ENCODE data around the gene WDR64. TPM values are rescaled to one million over a fixed set of nuclear protein-coding genes. Genes with fewer than 3 reads are reported as not detected.

Gene WDR64
- total and polyA plus RNA-seq, 2 of the 4 experiments (the other 2 are of a cell fraction): not detected

- Histone ChIP-seq H4K20me1 (ENCODE audit: insufficient read depth, low read length) (no peaks in the 10 kb centered on the region), H2BK20ac (ENCODE audit: low read depth, low read length) (no peak overlapping the region), H3K9ac (ENCODE audit: low read depth, low read length) (no peak overlapping the region), H2BK15ac (ENCODE audit: low read depth, low read length) (no peak overlapping the region), H3K4me2 (ENCODE audit: low read depth, low read length) (no peak overlapping the region), H2BK120ac (ENCODE audit: low read depth, low read length) (no peak overlapping the region), H3K9me3 (ENCODE audit: control insufficient read depth, insufficient read depth, low read length) (no peaks in the 10 kb centered on the region), H2AK5ac (ENCODE audit: low read depth, low read length) (no peak overlapping the region), H4K91ac (ENCODE audit: insufficient read depth, low read depth, low read length) (no peak overlapping the region), H4K5ac (ENCODE audit: low read depth, low read length) (no peak overlapping the region), H3K27ac (ENCODE audit: insufficient read depth, low read length) (no peak overlapping the region), H3K18ac (ENCODE audit: low read depth, low read length) (no peak overlapping the region), H3K4ac (ENCODE audit: low read depth, low read length) (no peak overlapping the region), H3K4me1 (ENCODE audit: control insufficient read depth, insufficient read depth, low read length) (no peaks in the 10 kb centered on the region), H3K36me3 (ENCODE audit: control insufficient read depth, insufficient read depth, low read length) (no peaks in the 10 kb centered on the region), H2BK5ac (ENCODE audit: low read depth, low read length, poor library complexity, severe bottlenecking) (no peak overlapping the region), H3K56ac (ENCODE audit: extremely low read depth, insufficient read depth, low read length) (no peak overlapping the region), H3K79me1 (ENCODE audit: low read depth in 1 of 2, low read length in 2 of 2) (no peaks in the 10 kb centered on the region), H2AFZ (replicated peaks; ENCODE audit: low read length, poor library complexity) (no peak overlapping the region), H2AK9ac (replicated peaks; ENCODE audit: low read depth, low read length, poor library complexity) (no peak overlapping the region), H4K8ac (ENCODE audit: low read depth in 2 of 2, low read length in 2 of 2) (no peak overlapping the region), H3K14ac (replicated peaks; ENCODE audit: low read depth, low read length) (no peak overlapping the region), H3K27me3 (ENCODE audit: control insufficient read depth, insufficient read depth, low read length) (peaks cover 2% of the 10 kb centered on the region; the same call in 1 of the 2 replicates), H3K4me3 (ENCODE audit: insufficient read depth, low read depth, low read length) (no peak overlapping the region), H3K9me1 (ENCODE audit: insufficient read depth, low read length) (no peaks in the 10 kb centered on the region), H3K23ac (ENCODE audit: low read depth, low read length) (no peak overlapping the region)
- no CpG with 5 or more reads among the region's 3 CpGs for WGBS, 2 experiments (ENCODE audit: extremely low coverage in 2 of 2, insufficient read length in 1 of 2)
- ATAC-seq (ENCODE audit: low read depth) (no peak), DNase-seq (no peak)
- CTCF ChIA-PET: no interaction called here
- in situ Hi-C loops (cut with MboI; ENCODE audit: low sequenced_read_pairs) (no loop called here), dilution Hi-C loops (cut with HindIII; ENCODE audit: low sequenced_read_pairs, unreplicated experiment) (no loop called here), intact Hi-C loops (cut with micrococcal nuclease) (no loop called here)
- no TSS peak for BruUV-seq (replicated peaks)
- TF ChIP-seq MAZ (IDR thresholded peaks at IDR 0.05; ENCODE audit: borderline replicate concordance, low read depth, low read length): no peak
- TF ChIP-seq POLR2A (IDR thresholded peaks at IDR 0.05; ENCODE audit: low read depth, low read length): no peak
- TF ChIP-seq ELK1 (IDR thresholded peaks at IDR 0.05; ENCODE audit: borderline replicate concordance, low read depth, low read length): no peak
- no peak for TF ChIP-seq MAFK (IDR thresholded peaks at IDR 0.05; ENCODE audit: low read depth, low read length)
- TF ChIP-seq CHD1 (IDR thresholded peaks at IDR 0.05; ENCODE audit: low read depth, low read length): no peak
- no peak for TF ChIP-seq RCOR1 (IDR thresholded peaks at IDR 0.05; ENCODE audit: insufficient replicate concordance, low read length)
- no peak for TF ChIP-seq RAD21 (IDR thresholded peaks at IDR 0.05; ENCODE audit: low read length)
- no peak for TF ChIP-seq FOS (IDR thresholded peaks at IDR 0.05; ENCODE audit: low read depth, low read length)
- TF ChIP-seq CTCF (conservative IDR thresholded peaks at IDR 0.05; ENCODE audit: low read depth, low read length): no peak
- TF ChIP-seq SMC3 (IDR thresholded peaks at IDR 0.05; ENCODE audit: low read depth, low read length): no peak
- TF ChIP-seq BHLHE40 (IDR thresholded peaks at IDR 0.05; ENCODE audit: low read depth, low read length): no peak
- no peak for TF ChIP-seq NFE2L2 (IDR thresholded peaks at IDR 0.05; ENCODE audit: low read depth, low read length)
- no peak for TF ChIP-seq RFX5 (IDR thresholded peaks at IDR 0.05; ENCODE audit: low read depth, low read length)
- TF ChIP-seq USF2 (IDR thresholded peaks at IDR 0.05; ENCODE audit: low read depth, low read length): no peak
- no peak for TF ChIP-seq CEBPB (IDR thresholded peaks at IDR 0.05; ENCODE audit: low read depth, low read length)
- TF ChIP-seq MXI1 (IDR thresholded peaks at IDR 0.05; ENCODE audit: borderline replicate concordance, low read depth, low read length): no peak
- POLR2A ChIA-PET (ENCODE audit: unreplicated experiment): no interaction called here
Observed at GRCh38 chr1:241762713-241763339, 110.7 kb downstream of the WDR64 start.
